GM20000 (cell line): ENCODE results near the gene ATG2B.
"Not testable (repeated sequence)": the region's sequence is repeated elsewhere in the genome, so short reads cannot be mapped to it uniquely, and the experiment has no call there.

ENCODE experiments used
- DNase-seq: peaks from one replicate; pipeline ENCODE4 v3.0.0; 2012; ENCODE audit warnings: low spot score
- CTCF ChIP-seq: IDR thresholded peaks from 2 replicates; pipeline ENCODE4 v1.5.1; 2012; ENCODE audit warnings: mild to moderate bottlenecking, control low read depth; ENCODE audit errors: extremely low read depth, missing control alignments

The ATG2B gene

GRCh38 chr14:96359959-96360358 lies 3.2 kb downstream of the ATG2B start:
- TF ChIP-seq CTCF = no peak

DNA sequence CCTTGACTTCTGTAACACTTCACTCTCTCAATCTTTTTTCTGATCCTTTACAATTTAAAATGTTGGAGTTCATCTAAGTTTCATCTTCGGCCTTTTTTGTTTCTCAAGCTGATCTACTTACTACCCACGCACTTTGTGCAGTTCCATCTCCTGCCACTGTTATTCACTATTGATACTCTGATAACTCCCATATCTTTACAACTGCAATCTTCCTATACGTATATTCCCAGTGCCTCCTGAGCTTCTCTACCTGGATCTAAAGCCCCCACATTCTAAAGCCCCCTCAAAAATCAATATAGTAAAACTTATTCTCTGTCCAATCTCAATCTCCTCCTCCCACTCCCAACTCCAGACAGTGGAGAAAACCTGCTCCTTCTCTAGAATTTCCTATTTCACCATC lies 5.9 kb downstream of the ATG2B start:
- TF ChIP-seq CTCF = no peak
- DNase-seq = no peak

More at GRCh38 chr14:96359959-96360358, 3.2 kb downstream of the ATG2B start:
- no peak for DNase-seq

DNA sequence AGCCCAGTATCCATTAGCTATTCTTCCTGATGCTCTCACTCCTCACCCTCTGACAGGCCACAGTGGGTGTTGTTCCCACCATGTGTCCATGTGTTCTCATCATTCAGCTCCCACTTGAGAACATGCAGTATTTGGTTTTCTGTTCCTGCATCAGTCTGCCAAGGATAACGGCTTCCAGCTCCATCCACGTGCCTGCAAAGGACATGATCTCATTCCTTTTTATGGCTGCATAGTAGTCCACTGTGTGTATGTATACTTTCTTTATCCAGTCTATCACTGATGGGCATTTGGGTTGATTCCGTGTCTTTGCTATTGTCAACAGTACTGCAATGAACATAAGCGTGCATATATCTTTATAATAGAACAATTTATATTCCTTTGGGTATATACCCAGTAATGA lies 8.9 kb downstream of the ATG2B start:
- DNase-seq = no peak
- TF ChIP-seq CTCF = no peak

DNA sequence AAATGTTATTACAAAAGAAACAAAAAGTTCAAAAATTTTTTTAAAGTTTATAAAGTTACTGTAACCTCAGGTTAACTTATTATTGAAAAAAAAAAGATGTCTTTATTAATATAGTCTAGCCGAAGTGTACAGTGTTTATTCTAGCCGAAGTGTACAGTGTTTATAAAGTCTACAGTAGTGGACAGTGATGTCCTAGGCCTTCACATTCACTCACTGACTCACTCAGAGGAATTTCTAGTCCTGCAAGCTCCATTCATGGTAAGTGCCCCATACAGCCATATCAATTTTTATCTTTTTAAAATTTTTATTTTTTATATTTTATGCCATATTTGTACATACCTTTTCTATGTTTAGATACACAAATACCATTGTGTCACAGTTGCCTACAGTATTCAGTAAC lies 10.4 kb downstream of the ATG2B start:
- DNase-seq = no peak
- TF ChIP-seq CTCF = no peak

DNA sequence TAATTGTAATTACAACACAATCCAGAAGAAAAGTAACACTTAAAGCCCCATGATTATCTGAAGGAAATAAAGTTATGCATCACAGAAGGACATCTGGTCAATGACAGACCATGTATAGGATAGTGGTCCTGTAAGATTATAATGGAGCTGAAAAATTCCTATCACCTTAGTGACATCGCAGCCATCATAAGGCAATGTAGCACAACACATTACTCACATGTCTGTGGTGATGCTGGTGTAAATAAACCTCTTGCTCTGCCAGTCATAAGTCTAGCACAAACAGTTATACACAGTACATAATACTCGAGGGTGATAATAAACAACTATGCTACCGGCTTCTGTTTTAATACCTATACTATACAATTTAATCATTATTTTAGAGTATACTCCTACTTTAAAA lies 11.2 kb downstream of the ATG2B start:
- TF ChIP-seq CTCF = no peak

GRCh38 chr14:96349286-96350075 lies 13.7 kb downstream of the ATG2B start:
- DNase-seq = no peak

More for the DNA sequence above, 11.2 kb downstream of the ATG2B start:
- DNase-seq = no peak

GRCh38 chr14:96347957-96348356 lies 15.2 kb downstream of the ATG2B start:
- DNase-seq = not testable (repeated sequence)

More at GRCh38 chr14:96349286-96350075, 13.7 kb downstream of the ATG2B start:
- TF ChIP-seq CTCF = no peak

DNA sequence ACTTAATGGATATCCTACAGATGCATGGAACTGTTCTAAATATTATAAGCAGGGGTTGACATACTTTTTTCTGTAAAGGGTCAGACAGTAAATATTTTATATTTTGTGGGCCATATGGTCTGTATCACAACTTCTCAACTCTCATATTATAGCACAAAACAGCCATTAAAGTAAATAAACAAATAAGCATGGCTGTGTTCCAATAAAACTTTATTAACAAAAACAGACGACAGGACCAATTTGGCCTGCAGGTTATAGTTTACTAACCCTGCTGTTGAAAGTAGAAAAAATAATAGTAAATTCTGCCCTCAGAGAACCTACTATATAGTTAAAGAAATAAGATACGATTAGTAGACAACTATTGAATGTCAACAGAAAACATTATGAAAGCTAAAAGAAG lies 17.5 kb downstream of the ATG2B start:
- DNase-seq = no peak
- no peak for TF ChIP-seq CTCF
